Head of caudate nucleus (tissue), 42 donors: Measurements from ENCODE around the gene MRPL45.

Experiments
- DNase-seq, 42 donors: peaks; one replicate each; pipeline versions ENCODE4 v3.0.0 to v3.0.0-alpha.2; 2020 to 2021; ENCODE audit warnings: mixed read lengths in 7 of 42
- intact Hi-C: fragments of 100-400 bp; cut with DNase I; formaldehyde crosslinking; loops from one replicate; pipeline ENCODE4 v1.15.0; 2022

MRPL45 gene

GRCh38 chr17:38361694-38362465, 64.9 kb downstream of the MRPL45 start:
- peak in 1 of 42 donors; percentile 41 for DNase-seq
- intact Hi-C loops: no loop called here

GRCh38 chr17:38363016-38363415, 66.0 kb downstream of the MRPL45 start:
- no peak for DNase-seq
- intact Hi-C loops: no loop called here

GRCh38 chr17:38364741-38365140, 67.8 kb downstream of the MRPL45 start:
- intact Hi-C loops: no loop called here
- peak in 31 of 42 donors; percentile 29 to 81 (median 51) for DNase-seq

- intact Hi-C loops: no loop called here
- DNase-seq: no peak
These were observed 72.3 kb downstream of the MRPL45 start for GRCh38 chr17:38369124-38369886.
